Measurements from ENCODE around the gene LTBP3.
A peak's percentile ranks its signal among the peaks of the same experiment; 100 is the strongest.

Gene LTBP3

GRCh38 chr11:65585396-65586246 lies 27.5 kb upstream of the LTBP3 start:
- no peak for DNase-seq

DNA sequence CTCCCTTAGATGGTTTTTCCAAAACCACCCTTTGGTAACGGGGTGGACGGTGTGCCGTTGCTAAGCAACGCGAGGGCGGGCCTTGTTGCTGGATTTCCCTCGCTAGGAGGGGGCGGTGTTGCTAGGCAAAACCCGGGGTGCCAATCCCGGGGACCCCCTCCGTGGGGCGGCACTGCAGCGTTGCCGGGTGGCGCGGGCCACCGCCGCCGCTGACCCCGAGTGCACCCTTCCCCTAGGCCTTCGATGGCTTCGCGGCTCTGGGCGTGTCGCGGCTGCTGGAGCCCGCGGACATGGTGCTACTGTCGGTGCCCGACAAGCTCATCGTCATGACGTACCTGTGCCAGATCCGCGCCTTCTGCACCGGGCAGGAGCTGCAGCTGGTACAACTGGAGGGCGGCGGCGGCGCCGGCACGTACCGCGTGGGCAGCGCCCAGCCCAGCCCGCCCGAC lies 26.6 kb upstream of the LTBP3 start:
- DNase-seq, result no peak

DNA sequence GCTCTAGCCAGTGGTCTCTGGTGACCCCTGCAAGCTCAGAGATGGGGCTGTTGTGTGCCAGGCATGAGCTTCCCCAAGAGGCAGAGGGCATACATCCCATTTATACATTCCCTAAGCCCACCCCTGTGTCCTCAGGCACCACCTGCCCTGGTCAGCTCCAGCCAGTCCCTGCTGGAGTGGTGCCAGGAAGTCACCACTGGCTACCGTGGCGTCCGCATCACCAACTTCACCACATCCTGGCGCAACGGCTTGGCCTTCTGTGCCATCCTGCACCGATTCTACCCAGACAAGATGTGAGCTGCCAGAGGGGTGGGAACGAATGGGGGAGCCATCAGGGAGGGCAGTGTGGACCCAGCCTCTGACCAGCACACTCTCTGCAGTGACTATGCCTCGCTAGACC lies 25.9 kb upstream of the LTBP3 start:
- no peak for DNase-seq

DNA sequence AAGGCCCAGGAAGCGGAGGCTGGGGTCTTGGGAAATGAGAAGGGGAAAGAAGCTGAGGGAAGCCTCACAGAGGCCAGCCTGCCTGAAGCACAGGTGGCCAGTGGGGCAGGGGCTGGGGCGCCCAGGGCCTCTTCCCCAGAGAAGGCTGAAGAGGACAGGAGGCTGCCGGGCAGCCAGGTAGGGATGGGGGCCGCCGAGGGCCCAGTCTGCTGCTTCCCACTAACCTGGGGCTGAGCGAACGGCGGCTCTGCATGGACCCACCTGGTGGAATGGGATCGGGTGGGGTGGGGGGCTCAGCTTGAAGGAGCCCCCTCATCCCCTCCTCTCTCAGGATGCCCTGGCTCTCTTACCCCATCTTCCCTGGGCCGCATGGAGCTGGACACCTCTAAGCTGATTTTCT lies 25.4 kb upstream of the LTBP3 start:
- DNase-seq, result no peak

GRCh38 chr11:65581928-65582327 lies 23.8 kb upstream of the LTBP3 start:
- DNase-seq, result no peak

GRCh38 chr11:65580756-65581155 lies 22.6 kb upstream of the LTBP3 start:
- no peak for DNase-seq

- no peak for DNase-seq
Measured at GRCh38 chr11:65580031-65580692, 22.0 kb upstream of the LTBP3 start.

GRCh38 chr11:65579291-65579690 lies 21.1 kb upstream of the LTBP3 start:
- no peak for DNase-seq

GRCh38 chr11:65578667-65579066 lies 20.5 kb upstream of the LTBP3 start:
- DNase-seq, result no peak

DNA sequence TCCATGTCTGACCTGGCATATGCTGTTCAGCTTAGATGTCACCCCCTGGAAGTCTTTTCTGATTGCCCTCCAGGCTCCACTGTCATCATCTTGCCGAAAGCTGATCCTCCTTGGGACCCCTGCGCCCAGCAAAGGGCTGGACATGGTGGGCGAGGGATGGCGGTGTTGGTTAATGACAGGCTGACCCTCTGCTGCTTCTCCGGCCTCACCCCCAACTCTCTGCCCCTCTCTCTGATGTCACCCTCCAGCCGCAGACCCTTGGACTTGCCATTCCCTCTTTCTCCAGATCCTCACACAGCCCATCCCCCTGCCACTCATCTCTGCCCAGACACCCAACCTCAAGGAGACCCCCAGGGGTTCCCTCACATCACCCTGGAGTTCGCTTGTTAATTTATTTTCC lies 20.0 kb upstream of the LTBP3 start:
- no peak for DNase-seq

GRCh38 chr11:65577756-65578109 lies 19.6 kb upstream of the LTBP3 start:
- DNase-seq, result no peak

DNA sequence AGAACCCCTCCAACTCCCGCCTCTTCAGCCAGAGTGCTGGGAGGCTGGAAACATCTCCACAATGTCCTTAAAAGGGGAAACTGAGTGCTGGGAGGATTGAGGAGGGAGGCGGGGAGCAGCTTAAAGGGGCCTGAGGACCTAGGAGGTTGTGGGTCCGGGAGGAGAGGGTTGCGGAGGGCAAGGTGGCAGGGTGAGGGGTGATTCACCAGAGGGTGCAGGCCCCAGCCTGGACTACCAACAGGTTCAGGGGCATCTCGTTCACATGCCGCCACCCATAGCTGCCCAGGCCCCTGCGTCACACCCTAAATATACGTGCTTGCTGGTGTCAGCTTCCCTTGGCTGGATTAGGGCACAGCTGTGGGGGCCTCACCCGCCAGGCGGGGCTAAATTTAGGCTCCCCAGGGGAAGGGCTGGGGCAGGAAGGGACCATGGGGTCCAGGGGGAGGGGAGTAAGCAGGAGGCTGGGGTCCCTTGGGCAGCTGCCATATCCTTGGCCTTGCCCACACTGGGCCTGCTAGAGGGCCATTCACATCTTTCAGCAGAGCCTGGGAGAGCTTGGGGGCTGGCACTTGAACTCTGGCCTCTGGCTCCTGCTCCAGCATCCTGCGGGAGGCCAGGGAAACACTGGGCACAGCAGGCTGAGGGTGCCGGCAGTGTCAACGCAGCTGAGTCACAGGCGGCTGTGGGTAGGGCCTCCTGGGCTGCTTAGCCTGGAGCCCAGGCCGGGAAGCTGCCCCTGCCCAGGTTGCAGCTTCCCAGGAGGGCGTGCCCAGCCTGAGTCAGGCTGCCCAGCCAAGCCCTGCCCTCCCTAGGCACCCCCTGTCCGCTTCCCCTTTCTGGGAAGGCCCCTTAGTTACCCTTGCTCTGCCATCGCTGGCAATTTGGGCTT lies 19.0 kb upstream of the LTBP3 start:
- peak; percentile 85 for DNase-seq

DNA sequence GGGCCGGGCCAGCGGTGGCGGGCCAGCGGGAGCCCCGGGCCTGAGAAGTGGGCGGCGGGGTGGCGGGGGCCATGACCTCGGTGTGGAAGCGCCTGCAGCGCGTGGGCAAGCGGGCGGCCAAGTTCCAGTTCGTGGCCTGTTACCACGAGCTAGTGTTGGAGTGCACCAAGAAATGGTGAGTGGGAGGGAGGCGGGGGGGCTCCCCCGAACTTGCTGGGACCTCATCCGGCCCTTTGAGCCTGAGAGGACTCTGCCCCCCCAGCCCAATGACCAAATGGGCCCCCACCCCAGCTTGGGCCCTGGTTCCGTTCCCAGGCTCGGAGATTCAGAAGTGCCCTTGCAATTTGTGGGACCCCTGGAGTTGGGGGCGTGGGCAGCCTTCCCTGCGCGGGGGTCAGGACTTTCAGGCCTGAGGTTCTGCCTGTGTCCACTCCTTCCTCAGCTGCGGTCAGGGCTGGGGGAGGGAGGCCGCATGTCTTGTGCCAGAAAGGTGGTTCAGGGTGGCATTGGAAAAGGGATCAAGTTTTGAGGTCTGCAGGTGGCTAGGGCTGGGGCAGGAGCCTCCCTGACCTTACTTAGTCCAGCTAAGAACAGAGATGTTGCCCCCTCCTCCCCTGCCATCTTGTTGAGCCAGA lies 18.2 kb upstream of the LTBP3 start:
- no peak for DNase-seq

- DNase-seq, result peak; percentile 62
Measured at GRCh38 chr11:65575568-65576231, 17.5 kb upstream of the LTBP3 start, which contains the start of gene EHBP1L1. Gene EHBP1L1 (plus strand): TSS chr11:65576053. CDS start chr11:65576303, 250 bp downstream.

DNA sequence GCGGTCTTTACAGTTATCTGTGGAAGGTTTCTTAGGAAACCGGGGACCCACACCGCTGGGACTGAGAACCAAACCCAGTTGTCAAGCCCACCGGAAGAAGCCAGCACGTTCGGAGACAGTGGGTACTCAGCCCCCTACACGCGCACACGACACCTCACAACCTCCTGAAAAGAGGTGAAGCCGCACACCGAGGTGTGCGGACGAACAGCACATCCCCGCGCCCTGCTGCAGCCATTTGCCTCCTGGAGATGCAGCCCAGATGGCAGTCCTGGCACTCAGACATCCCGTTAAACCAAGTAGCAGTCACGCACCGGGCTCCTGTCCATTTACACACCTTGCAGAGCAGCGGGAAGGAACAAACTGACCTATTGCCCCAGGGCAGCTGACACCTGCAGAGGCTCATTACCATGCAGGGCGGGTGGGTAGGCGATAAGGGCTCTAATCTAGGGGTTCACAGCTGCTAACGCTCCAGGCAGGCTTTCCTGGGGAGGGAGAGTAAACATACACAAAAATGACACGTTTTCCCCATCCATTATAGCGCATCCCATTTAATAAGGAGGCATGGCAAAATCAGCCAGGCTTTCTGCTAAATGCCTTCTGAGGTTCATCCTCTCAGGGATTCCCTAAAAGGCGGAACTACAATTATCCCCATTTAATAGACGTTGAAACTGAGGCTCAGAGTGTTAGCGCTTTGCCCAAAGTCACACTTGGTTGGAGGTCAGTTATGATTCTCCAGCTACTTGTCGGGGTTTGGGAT lies 16.8 kb upstream of the LTBP3 start:
- DNase-seq, result no peak

GRCh38 chr11:65574109-65574810 lies 16.1 kb upstream of the LTBP3 start:
- DNase-seq, result peak; percentile 98

DNA sequence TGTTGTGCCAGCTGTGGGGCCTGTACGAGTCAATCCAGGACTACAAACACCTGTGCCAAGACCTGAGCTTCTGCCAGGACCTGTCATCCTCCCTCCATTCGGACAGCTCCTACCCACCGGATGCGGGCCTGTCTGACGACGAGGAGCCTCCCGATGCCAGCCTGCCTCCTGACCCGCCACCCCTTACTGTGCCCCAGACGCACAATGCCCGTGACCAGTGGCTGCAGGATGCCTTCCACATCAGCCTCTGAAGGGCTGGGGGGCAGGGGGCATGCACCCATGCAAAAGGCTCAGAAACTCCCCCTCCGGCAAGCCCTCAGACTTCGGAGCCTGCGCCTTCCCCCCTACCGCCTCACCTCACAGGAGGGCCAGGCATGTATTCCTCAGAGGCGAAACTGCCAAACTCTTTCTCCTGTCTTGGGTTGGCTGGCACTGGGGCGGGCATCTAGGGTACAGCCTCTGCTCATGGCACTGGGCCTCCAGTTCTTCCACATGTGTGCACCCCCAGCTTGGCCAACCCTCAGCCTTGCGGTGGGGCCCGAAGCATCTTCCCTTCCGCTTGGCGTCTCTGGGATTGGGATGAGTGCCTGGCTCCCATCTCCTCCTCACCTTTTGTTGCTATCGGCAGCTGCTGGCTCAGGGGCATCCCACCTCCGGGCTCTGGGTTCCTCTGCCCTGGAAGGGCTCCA lies 15.4 kb upstream of the LTBP3 start:
- DNase-seq, result no peak

DNA sequence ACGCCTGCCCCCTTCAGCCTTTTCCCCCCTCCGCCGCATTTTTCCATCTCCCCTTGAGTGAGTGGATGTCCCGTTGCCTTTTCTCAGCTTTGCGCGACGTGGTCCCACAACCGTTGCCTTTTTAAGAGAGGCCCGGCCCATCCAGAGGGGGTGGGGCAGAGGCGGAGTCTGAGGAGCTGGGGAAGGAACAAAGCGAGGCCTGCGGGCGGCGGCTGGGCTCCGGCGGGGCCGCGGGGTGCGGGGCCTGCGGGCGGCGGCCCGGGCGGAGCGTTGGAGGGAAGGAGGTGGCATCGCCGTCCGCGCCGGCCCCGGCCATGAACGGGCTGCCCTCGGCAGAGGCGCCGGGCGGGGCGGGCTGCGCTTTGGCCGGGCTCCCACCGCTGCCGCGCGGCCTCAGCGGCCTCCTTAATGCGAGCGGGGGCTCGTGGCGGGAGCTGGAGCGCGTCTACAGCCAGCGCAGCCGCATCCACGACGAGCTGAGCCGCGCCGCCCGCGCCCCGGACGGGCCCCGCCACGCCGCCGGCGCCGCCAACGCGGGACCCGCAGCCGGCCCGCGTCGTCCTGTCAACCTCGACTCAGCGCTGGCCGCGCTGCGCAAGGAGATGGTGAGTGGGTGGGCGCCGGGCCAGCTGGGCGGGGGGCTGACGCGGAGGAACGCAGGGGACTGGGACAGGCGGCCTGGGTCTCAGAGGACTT lies 14.3 kb upstream of the LTBP3 start, which contains the start of gene FAM89B:
Gene FAM89B (plus strand): TSS at position 183 of the 696 bp plus-strand sequence. CDS start 132 bp downstream, at position 315.
- DNase-seq, result peak; percentile 88

GRCh38 chr11:65571940-65572339 lies 13.8 kb upstream of the LTBP3 start:
- DNase-seq, result no peak
